Measurements from ENCODE around the gene PSTPIP1. TPM values are rescaled to one million over a fixed set of nuclear protein-coding genes. Genes with fewer than 3 reads are reported as not detected.
A peak's percentile ranks its signal among the peaks of the same experiment; 100 is the strongest.

Gene PSTPIP1
- polyA plus RNA-seq, 2 of the 4 experiments (the other 2 are of a cell fraction) = not detected

- DNase-seq (ENCODE audit: low read depth in 1 of 2, low spot score in 1 of 2) (no peak), ATAC-seq (no peak), FAIRE-seq (no peak)
- 93% methylated on average over 1 of the region's 1 CpG for WGBS (ENCODE audit: missing lambda C conversion rate)
- Histone ChIP-seq H3K4me1 (peaks cover 8% of the 10 kb centered on the region), H3K4me3 (no peak overlapping the region), H3K9me3 (no peaks in the 10 kb centered on the region), H3K4me2 (no peak overlapping the region), H3K27ac (no peak overlapping the region)
- no peak for TF ChIP-seq MYC (IDR thresholded peaks at IDR 0.05; ENCODE audit: borderline replicate concordance, low read length)
- no peak for TF ChIP-seq POLR2A (IDR thresholded peaks at IDR 0.05; ENCODE audit: low read length)
- TF ChIP-seq REST (IDR thresholded peaks at IDR 0.05) = no peak
- TF ChIP-seq HOXB5 (CRISPR knock-in tag; IDR thresholded peaks at IDR 0.05) = no peak
- ChIA-PET POLR2A (no interaction called here), CTCF (interaction anchor here (1.1 to 1.5 kb wide), 2 partner anchors 17 to 495 kb away, joined by 3 read pairs; no protein-coding TSS in a partner anchor)
Measured at GRCh38 chr15:77048135-77048876, 53.4 kb downstream of the PSTPIP1 start.

- DNase-seq (ENCODE audit: low read depth in 1 of 2, low spot score in 1 of 2) = no peak
- POLR2A ChIA-PET = no interaction called here
- H3K4me2 ChIP-seq = no peak overlapping the region
- no peak overlapping the region for H3K4me3 ChIP-seq
- no peak for FAIRE-seq
- H3K27ac ChIP-seq = no peak overlapping the region
- CTCF ChIA-PET = interaction anchor here (1.0 to 1.9 kb wide), 3 partner anchors 11 to 490 kb away, joined by 3 to 7 read pairs (median 4); no protein-coding TSS in a partner anchor
- 85% methylated on average over 2 of the region's 2 CpGs for WGBS (ENCODE audit: missing lambda C conversion rate)
- TF ChIP-seq MAX (IDR thresholded peaks at IDR 0.05) (no peak), HEYL (CRISPR knock-in tag; IDR thresholded peaks at IDR 0.05) (no peak), GATA3 (IDR thresholded peaks at IDR 0.05; ENCODE audit: borderline replicate concordance) (no peak)
- no peaks in the 10 kb centered on the region for H3K9me3 ChIP-seq
- no peak for ATAC-seq
- H3K4me1 ChIP-seq = peaks cover 25% of the 10 kb centered on the region
Measured at GRCh38 chr15:77052556-77052955, 57.6 kb downstream of the PSTPIP1 start.

GRCh38 chr15:77053709-77054108, 58.8 kb downstream of the PSTPIP1 start:
- Histone ChIP-seq H3K4me2 (no peak overlapping the region), H3K27ac (no peak overlapping the region), H3K4me1 (peaks cover 35% of the 10 kb centered on the region), H3K4me3 (no peak overlapping the region), H3K9me3 (no peaks in the 10 kb centered on the region)
- TF ChIP-seq CEBPB (IDR thresholded peaks at IDR 0.05) (peak in 1 of 2 experiments; percentile 72; a peak in 2 of 4 replicates), NPAS2 (CRISPR knock-in tag; IDR thresholded peaks at IDR 0.05; ENCODE audit: borderline replicate concordance) (no peak)
- WGBS (ENCODE audit: missing lambda C conversion rate) = 93% methylated on average over 2 of the region's 2 CpGs
- peak; percentile 43 for FAIRE-seq
- ChIA-PET CTCF (interaction anchor here (1.2 kb wide), 1 partner anchor 13 kb away, joined by 3 read pairs; no protein-coding TSS in a partner anchor), POLR2A (interaction anchor here (0.7 kb wide), 1 partner anchor 18 kb away, joined by 3 read pairs; no protein-coding TSS in a partner anchor)
- DNase-seq (ENCODE audit: low read depth in 1 of 2, low spot score in 1 of 2) = no peak
- no peak for ATAC-seq

GRCh38 chr15:77057072-77057471, 62.1 kb downstream of the PSTPIP1 start:
- POLR2A ChIA-PET = no interaction called here
- peaks cover 43% of the 10 kb centered on the region for H3K4me1 ChIP-seq
- FAIRE-seq = no peak

GRCh38 chr15:77057685-77058084, 62.8 kb downstream of the PSTPIP1 start:
- FAIRE-seq (no peak), ATAC-seq (no peak; a peak in 1 of 6 replicates), DNase-seq (ENCODE audit: low read depth in 1 of 2, low spot score in 1 of 2) (no peak)
- peaks cover 43% of the 10 kb centered on the region for H3K4me1 ChIP-seq
- ChIA-PET POLR2A (no interaction called here), CTCF (interaction anchor here (0.8 to 1.3 kb wide), 3 partner anchors 10 to 34 kb away, joined by 3 to 5 read pairs (median 5); no protein-coding TSS in a partner anchor)
- 87% methylated on average over 4 of the region's 4 CpGs for WGBS (ENCODE audit: missing lambda C conversion rate)
- H3K27ac ChIP-seq = no peak overlapping the region
- no peaks in the 10 kb centered on the region for H3K9me3 ChIP-seq
- H3K4me2 ChIP-seq = no peak overlapping the region
- H3K4me3 ChIP-seq = no peak overlapping the region
- TF ChIP-seq NPAS2 (CRISPR knock-in tag; IDR thresholded peaks at IDR 0.05; ENCODE audit: borderline replicate concordance) = no peak
- TF ChIP-seq JUNB (IDR thresholded peaks at IDR 0.05) = no peak
- no peak for TF ChIP-seq FOSL2 (IDR thresholded peaks at IDR 0.05)
- TF ChIP-seq FOSL2 (CRISPR knock-in tag; IDR thresholded peaks at IDR 0.05) = no peak
- TF ChIP-seq BHLHE40 (IDR thresholded peaks at IDR 0.05; ENCODE audit: low read depth, low read length) = no peak
- TF ChIP-seq NFE2L2 (conservative IDR thresholded peaks at IDR 0.05; ENCODE audit: low read length) = no peak
- no peak for TF ChIP-seq TFCP2L1 (CRISPR knock-in tag; IDR thresholded peaks at IDR 0.05)
- no peak for TF ChIP-seq BCL3 (IDR thresholded peaks at IDR 0.05)
- TF ChIP-seq CBX2 (IDR thresholded peaks at IDR 0.05; ENCODE audit: borderline replicate concordance, low read depth) = no peak
- no peak for TF ChIP-seq ZSCAN20 (CRISPR knock-in tag; IDR thresholded peaks at IDR 0.05)
- no peak for TF ChIP-seq EHMT2 (IDR thresholded peaks at IDR 0.05; ENCODE audit: low read depth)
- no peak for TF ChIP-seq MYC (IDR thresholded peaks at IDR 0.05; ENCODE audit: borderline replicate concordance, low read length)
- TF ChIP-seq FOSB (CRISPR knock-in tag; IDR thresholded peaks at IDR 0.05) = no peak
- TF ChIP-seq RCOR1 (IDR thresholded peaks at IDR 0.05; ENCODE audit: low read depth, low read length) = no peak
- TF ChIP-seq HOXB13 (CRISPR knock-in tag; IDR thresholded peaks at IDR 0.05; ENCODE audit: low read depth) = no peak
- TF ChIP-seq NR3C1 (IDR thresholded peaks at IDR 0.05) = no peak

More at GRCh38 chr15:77057072-77057471, 62.1 kb downstream of the PSTPIP1 start:
- Histone ChIP-seq H3K9me3 (no peaks in the 10 kb centered on the region), H3K4me2 (no peak overlapping the region), H3K27ac (no peak overlapping the region), H3K4me3 (no peak overlapping the region)
- TF ChIP-seq TP53 (CRISPR knock-in tag; IDR thresholded peaks at IDR 0.05) = no peak
- CTCF ChIA-PET = interaction anchor here (0.8 to 1.8 kb wide), 4 partner anchors 11 to 33 kb away, joined by 3 to 7 read pairs (median 6); no protein-coding TSS in a partner anchor
- WGBS (ENCODE audit: missing lambda C conversion rate) = 100% methylated on average over 1 of the region's 1 CpG
- ATAC-seq (no peak), DNase-seq (ENCODE audit: low read depth in 1 of 2, low spot score in 1 of 2) (no peak)
